ENCODE data around the gene IGF1R. TPM values are rescaled to one million over a fixed set of nuclear protein-coding genes. Genes with fewer than 3 reads are reported as not detected.

IGF1R gene
- total RNA-seq (2022) (51.6 and 57.4 TPM in 2 replicates), Bru-seq, nascent RNA (percentile 76 among the genes with signal in this experiment), BruChase-seq, experiment 1, labeled RNA remaining after a 2-hour chase (percentile 78 among the genes with signal in this experiment), BruChase-seq, experiment 2, labeled RNA remaining after a 6-hour chase (percentile 83 among the genes with signal in this experiment)
- long read RNA-seq, partial matches to known transcripts: 8 of 18 reads
- long read RNA-seq, other reads (novel, unspliced or antisense): 10 of 18 reads

GRCh38 chr15:98647774-98648653 lies at the start of gene IGF1R:
Gene IGF1R, plus strand, starts transcription at chr15:98648539. Its CDS starts 1,043 bp downstream, at chr15:98649582.
- no peaks in the 10 kb centered on the region for H3K36me3 ChIP-seq (ENCODE audit: control insufficient read depth, insufficient read depth, low read length)
- CTCF ChIA-PET: interaction anchor here (0.8 to 2.3 kb wide), 5 partner anchors 12 to 429 kb away, joined by 4 to 12 read pairs (median 5); no protein-coding TSS in a partner anchor
- peaks cover 17% of the 10 kb centered on the region for H3K4me1 ChIP-seq
- POLR2A ChIA-PET: no interaction called here
- peak within 1 kb of the TSS; percentile 83 for H3K4me3 ChIP-seq (ENCODE audit: low read depth, low read length)
- TF ChIP-seq CTCF (IDR thresholded peaks at IDR 0.05; ENCODE audit: insufficient read depth in 1 of 2, low read depth in 1 of 2, low read length in 1 of 2, severe bottlenecking in 1 of 2, unreplicated experiment in 1 of 2): no peak
- Mint-ChIP-seq H3K4me3 (ENCODE audit: unreplicated experiment) (peak within 1 kb of the TSS; percentile 93), H3K36me3 (ENCODE audit: insufficient read depth, unreplicated experiment) (peaks cover 15% of the 10 kb centered on the region), H3K9me3 (ENCODE audit: unreplicated experiment) (no peaks in the 10 kb centered on the region), H3K27me3 (ENCODE audit: insufficient read depth, unreplicated experiment) (peaks cover 5% of the 10 kb centered on the region), H3K4me1 (ENCODE audit: low read depth, unreplicated experiment) (peaks cover 11% of the 10 kb centered on the region), H3K27ac (ENCODE audit: unreplicated experiment) (peak within 1 kb of the TSS; percentile 91)
- H3K9me3 ChIP-seq: no peaks in the 10 kb centered on the region
- intact Hi-C loops (cut with micrococcal nuclease; ENCODE audit: unreplicated experiment): loop anchor here (1.0 to 5.0 kb wide), 5 partner anchors 36 to 219 kb away; no protein-coding TSS in a partner anchor
- BruUV-seq (replicated peaks): no TSS peak
- no peaks in the 10 kb centered on the region for H3K27me3 ChIP-seq (replicated peaks; ENCODE audit: control insufficient read depth, insufficient read depth, low read length)
- peak; percentile 81 to 93 for DNase-seq

GRCh38 chr15:98599909-98600691 lies 48.2 kb upstream of the IGF1R start:
- H3K4me3 ChIP-seq (ENCODE audit: low read depth, low read length): no peak overlapping the region

More at GRCh38 chr15:98599909-98600691, 48.2 kb upstream of the IGF1R start:
- Histone ChIP-seq H3K27me3 (replicated peaks; ENCODE audit: control insufficient read depth, insufficient read depth, low read length) (no peaks in the 10 kb centered on the region), H3K36me3 (ENCODE audit: control insufficient read depth, insufficient read depth, low read length) (no peaks in the 10 kb centered on the region), H3K9me3 (no peaks in the 10 kb centered on the region), H3K4me1 (no peaks in the 10 kb centered on the region)
- DNase-seq: no peak
- TF ChIP-seq CTCF (IDR thresholded peaks at IDR 0.05; ENCODE audit: insufficient read depth in 1 of 2, low read depth in 1 of 2, low read length in 1 of 2, severe bottlenecking in 1 of 2, unreplicated experiment in 1 of 2): no peak
- H3K36me3 Mint-ChIP-seq (ENCODE audit: insufficient read depth, unreplicated experiment): no peaks in the 10 kb centered on the region
- no peaks in the 10 kb centered on the region for H3K9me3 Mint-ChIP-seq (ENCODE audit: unreplicated experiment)
- peaks cover 6% of the 10 kb centered on the region for H3K27me3 Mint-ChIP-seq (ENCODE audit: insufficient read depth, unreplicated experiment)
- ChIA-PET CTCF (no interaction called here), POLR2A (no interaction called here)
- no TSS peak for BruUV-seq (replicated peaks)
- no peak overlapping the region for H3K4me3 Mint-ChIP-seq (ENCODE audit: unreplicated experiment)
- intact Hi-C loops (cut with micrococcal nuclease; ENCODE audit: unreplicated experiment): no loop called here
- H3K4me1 Mint-ChIP-seq (ENCODE audit: low read depth, unreplicated experiment): no peaks in the 10 kb centered on the region
- no peak overlapping the region for H3K27ac Mint-ChIP-seq (ENCODE audit: unreplicated experiment)

Measured in Caco-2 (cell line).